NT2/D1 (cell line): ENCODE data around the gene UBE2Z.
A peak's percentile ranks its signal among the peaks of the same experiment; 100 is the strongest.

Experiments
- DNase-seq: peaks from one replicate; pipeline ENCODE4 v3.0.0-alpha.2; 2011; ENCODE audit warnings: low read depth, low spot score
- H3K27me3 ChIP-seq: 2 replicates; pipeline ENCODE4 v1.6.0; 2011; ENCODE audit warnings: mild to moderate bottlenecking; ENCODE audit not compliant: insufficient read length, insufficient read depth
- H3K36me3 ChIP-seq: 2 replicates; pipeline ENCODE4 v1.6.1; 2011; ENCODE audit warnings: mild to moderate bottlenecking, low read length, mixed read lengths; ENCODE audit not compliant: insufficient read depth, insufficient read length
- H3K4me1 ChIP-seq: 2 replicates; pipeline ENCODE4 v1.5.1; 2011; ENCODE audit not compliant: insufficient read depth, insufficient read length
- H3K4me3 ChIP-seq: 2 replicates; pipeline ENCODE4 v1.5.1; 2011; ENCODE audit warnings: low read depth; ENCODE audit not compliant: insufficient read length
- H3K9ac ChIP-seq: 2 replicates; pipeline ENCODE4 v1.6.0; 2011; ENCODE audit warnings: low read depth; ENCODE audit not compliant: insufficient read length
- H3K9me3 ChIP-seq: 2 replicates; pipeline ENCODE4 v1.5.1; 2011; ENCODE audit warnings: mild to moderate bottlenecking, low read length; ENCODE audit not compliant: insufficient read depth
- SUZ12 ChIP-seq: IDR thresholded peaks from 2 replicates; pipeline ENCODE4 v1.6.1; 2011; ENCODE audit not compliant: insufficient read length, insufficient read depth; ENCODE audit errors: extremely low read depth
- YY1 ChIP-seq: IDR thresholded peaks from 2 replicates; pipeline ENCODE4 v1.6.1; 2011; ENCODE audit not compliant: insufficient read length, insufficient read depth
- ZNF274 ChIP-seq: IDR thresholded peaks from 2 replicates; pipeline ENCODE4 v1.6.1; 2011; ENCODE audit warnings: mild to moderate bottlenecking, low read depth, low read length

Gene UBE2Z

GRCh38 chr17:48970224-48970623, 62.0 kb downstream of the UBE2Z start:
- no peak overlapping the region for H3K4me3 ChIP-seq
- H3K36me3 ChIP-seq = no peaks in the 10 kb centered on the region
- peaks cover 27% of the 10 kb centered on the region for H3K4me1 ChIP-seq
- no peak for TF ChIP-seq SUZ12
- TF ChIP-seq ZNF274 = no peak
- TF ChIP-seq YY1 = no peak
- no peak for DNase-seq
- no peak overlapping the region for H3K9ac ChIP-seq
- no peaks in the 10 kb centered on the region for H3K27me3 ChIP-seq
- H3K9me3 ChIP-seq = no peaks in the 10 kb centered on the region

- no peak for TF ChIP-seq ZNF274
- TF ChIP-seq YY1 = no peak
- TF ChIP-seq SUZ12 = no peak
- H3K27me3 ChIP-seq = no peaks in the 10 kb centered on the region
- no peaks in the 10 kb centered on the region for H3K9me3 ChIP-seq
- no peaks in the 10 kb centered on the region for H3K36me3 ChIP-seq
- no peak overlapping the region for H3K4me3 ChIP-seq
- no peak for DNase-seq
- peaks cover 27% of the 10 kb centered on the region for H3K4me1 ChIP-seq
- no peak overlapping the region for H3K9ac ChIP-seq
These were observed 62.9 kb downstream of the UBE2Z start for GRCh38 chr17:48970865-48971687.

GRCh38 chr17:48972749-48973097, 64.5 kb downstream of the UBE2Z start:
- Histone ChIP-seq H3K27me3 (no peaks in the 10 kb centered on the region), H3K4me1 (peaks cover 24% of the 10 kb centered on the region), H3K9ac (peak overlapping the region; percentile 23), H3K4me3 (no peak overlapping the region), H3K36me3 (no peaks in the 10 kb centered on the region), H3K9me3 (no peaks in the 10 kb centered on the region)
- no peak for DNase-seq
- TF ChIP-seq YY1 (no peak), SUZ12 (no peak), ZNF274 (no peak)

GRCh38 chr17:48973806-48974205, 65.6 kb downstream of the UBE2Z start:
- Histone ChIP-seq H3K4me1 (peaks cover 22% of the 10 kb centered on the region), H3K4me3 (no peak overlapping the region), H3K9ac (no peak overlapping the region), H3K9me3 (no peaks in the 10 kb centered on the region), H3K27me3 (no peaks in the 10 kb centered on the region), H3K36me3 (no peaks in the 10 kb centered on the region)
- no peak for TF ChIP-seq YY1
- no peak for TF ChIP-seq ZNF274
- no peak for DNase-seq
